A549 (cell line): ENCODE results near the gene LEFTY1. TPM values are rescaled to one million over a fixed set of nuclear protein-coding genes. Genes with fewer than 3 reads are reported as not detected.

Experiments
- BHLHE40 ChIP-seq: IDR thresholded peaks from 2 replicates; pipeline ENCODE4 v1.6.1; 2012; ENCODE audit warnings: low read depth, low read length, inconsistent platforms
- CEBPB ChIP-seq, 2 experiments: fragments of >200 bp in 1 of 2; sonication (Bioruptor Twin) in 1 of 2; formaldehyde crosslinking in 1 of 2; IDR thresholded peaks; 2 replicates each; pipeline ENCODE4 v1.6.1; 2012 to 2016
- CHD2 ChIP-seq: fragments of 150-350 bp; IDR thresholded peaks from 2 replicates; pipeline ENCODE4 v1.6.1; 2014; ENCODE audit warnings: low read length; ENCODE audit not compliant: partially characterized antibody
- CTCF ChIP-seq: fragments of >200 bp; sonication (Bioruptor Twin); formaldehyde crosslinking; IDR thresholded peaks from 3 replicates; pipeline ENCODE4 v1.5.1; 2016
- ESRRA ChIP-seq: fragments of 150-350 bp; IDR thresholded peaks from 2 replicates; pipeline ENCODE4 v1.6.1; 2014; ENCODE audit warnings: mild to moderate bottlenecking, low read length, borderline replicate concordance
- FOSB ChIP-seq: fragments of 250-450 bp; sonication (Bioruptor Pico); IDR thresholded peaks from 2 replicates; pipeline ENCODE4 v1.5.0; 2020; ENCODE audit warnings: mild to moderate bottlenecking, moderate library complexity
- HMGXB4 ChIP-seq: fragments of 250-450 bp; sonication (Bioruptor Pico); IDR thresholded peaks from 2 replicates; pipeline ENCODE4 v1.5.0; 2021; ENCODE audit warnings: mild to moderate bottlenecking, moderate library complexity, borderline replicate concordance
- HOXA7 ChIP-seq: fragments of 250-450 bp; sonication (Bioruptor Pico); IDR thresholded peaks from 2 replicates; pipeline ENCODE4 v1.5.0; 2020; ENCODE audit warnings: mild to moderate bottlenecking, moderate library complexity
- HOXB5 ChIP-seq: fragments of 250-450 bp; sonication (Bioruptor Pico); IDR thresholded peaks from 2 replicates; pipeline ENCODE4 v1.5.0; 2020; ENCODE audit warnings: mild to moderate bottlenecking, moderate library complexity
- JUN ChIP-seq, 2 experiments: fragments of >200 bp; sonication (Bioruptor Twin); formaldehyde crosslinking; IDR thresholded peaks; 2 replicates in 1 of 2; 3 replicates in 1 of 2; pipeline ENCODE4 v1.6.1; 2016 to 2017
- KDM1A ChIP-seq: fragments of 200-600 bp; sonication (generic); IDR thresholded peaks from 2 replicates; pipeline ENCODE4 v1.6.1; 2016; ENCODE audit warnings: low read depth, mild to moderate bottlenecking
- NFE2L2 ChIP-seq: fragments of 150-350 bp; conservative IDR thresholded peaks from 2 replicates; pipeline ENCODE4 v1.6.1; 2014; ENCODE audit warnings: low read length
- PHF8 ChIP-seq: fragments of 200-600 bp; sonication (generic); IDR thresholded peaks from 2 replicates; pipeline ENCODE4 v1.6.1; 2016; ENCODE audit warnings: low read depth, mild to moderate bottlenecking, antibody characterized with exemption, moderate library complexity, borderline replicate concordance
- POLR2A ChIP-seq: IDR thresholded peaks from 2 replicates; pipeline ENCODE4 v1.6.1; 2012; ENCODE audit warnings: mild to moderate bottlenecking, low read length
- RARB ChIP-seq: fragments of 250-450 bp; sonication (Bioruptor Pico); IDR thresholded peaks from 2 replicates; pipeline ENCODE4 v1.8.0; 2021; ENCODE audit warnings: mild to moderate bottlenecking, moderate library complexity
- RCOR1 ChIP-seq: fragments of 150-350 bp; IDR thresholded peaks from 2 replicates; pipeline ENCODE4 v1.6.1; 2014; ENCODE audit warnings: antibody characterized with exemption, low read length, low read depth
- REST ChIP-seq: fragments of 200-600 bp; sonication (generic); IDR thresholded peaks from 2 replicates; pipeline ENCODE4 v1.6.1; 2016; ENCODE audit warnings: antibody characterized with exemption, mild to moderate bottlenecking, moderate library complexity
- RFX5 ChIP-seq: fragments of 450-650 bp; IDR thresholded peaks from 2 replicates; pipeline ENCODE4 v1.7.1; 2014; ENCODE audit warnings: antibody characterized with exemption, mild to moderate bottlenecking, moderate library complexity
- SMC3 ChIP-seq: fragments of >200 bp; sonication (Bioruptor Twin); formaldehyde crosslinking; IDR thresholded peaks from 3 replicates; pipeline ENCODE4 v1.6.1; 2018; ENCODE audit warnings: inconsistent platforms
- USF2 ChIP-seq: fragments of 450-650 bp; IDR thresholded peaks from 2 replicates; pipeline ENCODE4 v1.6.1; 2014; ENCODE audit warnings: antibody characterized with exemption
- ZC3H11A ChIP-seq: fragments of 450-650 bp; IDR thresholded peaks from 2 replicates; pipeline ENCODE4 v1.6.1; 2014; ENCODE audit warnings: antibody characterized with exemption, mild to moderate bottlenecking
- ZSCAN20 ChIP-seq: fragments of 250-450 bp; sonication (Bioruptor Pico); IDR thresholded peaks from 2 replicates; pipeline ENCODE4 v1.8.0; 2022; ENCODE audit warnings: mild to moderate bottlenecking, moderate library complexity
- polyA plus RNA-seq, 4 experiments: library from polyadenylated mRNA; depleted of rRNA in 3 of 4; stranded (reverse); fragments of >200 nt; fragmentation: RNase III in 1 of 4; extraction: RNeasy Plus Mini Kit Qiagen cat#74134 plus additional on column Dnase treatment in 1 of 4; gene quantifications; 2 replicates in 3 of 4; 3 replicates in 1 of 4; pipeline ENCODE4 v1.2.3, GENCODE V29; 2011 to 2017

LEFTY1 gene
- polyA plus RNA-seq, 2 of the 4 experiments (the other 2 are of a cell fraction), result 0.10 to 1.00 TPM

DNA sequence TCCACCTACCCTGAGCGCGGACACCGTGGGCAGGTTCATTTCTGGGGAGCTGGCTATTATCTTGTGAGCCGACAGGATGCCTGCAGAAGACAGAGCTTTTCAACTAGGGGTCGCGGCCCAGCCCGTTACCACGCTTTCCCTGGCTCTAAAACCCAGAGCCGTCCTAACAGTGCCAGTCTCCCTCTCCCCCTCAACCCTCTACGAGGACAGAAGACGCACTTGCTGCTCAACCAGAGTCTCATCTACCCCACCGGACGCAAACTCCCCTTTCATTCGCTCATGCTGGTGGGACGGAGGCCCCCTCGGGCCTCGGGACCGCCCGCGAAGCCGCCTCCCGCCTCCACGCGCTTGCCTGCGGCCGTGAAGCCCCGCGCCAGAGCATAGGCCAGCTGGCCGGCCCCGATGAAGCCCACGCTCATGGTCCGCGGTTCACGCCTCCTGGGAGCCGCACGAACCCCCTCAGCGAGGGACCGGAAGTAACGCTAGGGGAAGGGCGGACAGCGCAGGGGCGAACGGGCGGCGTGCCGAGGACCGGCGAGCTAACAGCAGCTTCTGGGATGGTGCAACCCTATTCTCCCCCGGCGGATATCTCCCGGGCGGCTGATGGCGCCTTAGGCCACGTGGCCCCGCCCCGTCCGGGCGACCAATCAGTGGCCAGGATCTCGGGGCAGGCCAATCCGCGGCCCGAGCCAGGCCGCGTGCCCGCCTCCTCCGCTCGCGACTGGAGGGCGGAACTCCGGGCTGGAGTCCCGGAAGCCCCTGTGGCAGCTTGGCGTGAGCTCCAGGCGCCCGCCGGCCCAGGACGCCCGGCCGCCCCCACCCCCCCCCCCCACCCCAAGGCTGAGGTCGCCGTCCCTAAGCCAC lies 35.0 kb upstream of the LEFTY1 start, which contains the start of gene PYCR2 (continued):
- no peak for TF ChIP-seq REST
- peak; percentile 94 for TF ChIP-seq POLR2A
- TF ChIP-seq RFX5, result no peak
- TF ChIP-seq USF2, result peak; percentile 95
- TF ChIP-seq RARB (CRISPR knock-in tag), result no peak
- TF ChIP-seq ZSCAN20 (CRISPR knock-in tag), result no peak
- peak; percentile 95 for TF ChIP-seq PHF8
- TF ChIP-seq BHLHE40, result no peak
- peak; percentile 50 to 73; a peak in 3 of 4 replicates for TF ChIP-seq CEBPB (IDR thresholded peaks at IDR 0.05)
- no peak for TF ChIP-seq NFE2L2
- no peak for TF ChIP-seq HMGXB4 (CRISPR knock-in tag)
- no peak for TF ChIP-seq HOXA7 (CRISPR knock-in tag)
- peak; percentile 86 to 88 for TF ChIP-seq JUN (IDR thresholded peaks at IDR 0.05)
- no peak for TF ChIP-seq FOSB (CRISPR knock-in tag)
- TF ChIP-seq ZC3H11A, result no peak
- TF ChIP-seq CTCF, result no peak
- TF ChIP-seq ESRRA, result no peak
- TF ChIP-seq KDM1A, result no peak
- no peak for TF ChIP-seq RCOR1
- TF ChIP-seq HOXB5 (CRISPR knock-in tag), result no peak
- no peak for TF ChIP-seq CHD2
- TF ChIP-seq SMC3, result 0 out of 3 replicates have a peak, but pooled peaks have one; percentile 4
